Measurements from ENCODE around the gene KRTAP5-8. TPM values are rescaled to one million over a fixed set of nuclear protein-coding genes. Genes with fewer than 3 reads are reported as not detected.

Gene KRTAP5-8
- total and polyA plus RNA-seq, 2 experiments from 2014 or later, result not detected

GRCh38 chr11:71555508-71555907 lies 17.7 kb downstream of the KRTAP5-8 start:
- no peaks in the 10 kb centered on the region for H3K79me2 ChIP-seq (replicated peaks; ENCODE audit: insufficient read depth)
- H3K4me3 ChIP-seq, result no peak overlapping the region
- no peak overlapping the region for H3K27ac ChIP-seq (ENCODE audit: low read depth)
- H3K27me3 ChIP-seq (ENCODE audit: insufficient read depth), result no peaks in the 10 kb centered on the region
- H2AFZ ChIP-seq, result no peak overlapping the region
- peaks cover 3% of the 10 kb centered on the region; the same call in 1 of the 2 replicates for H3K36me3 ChIP-seq (ENCODE audit: insufficient read depth)
- Mint-ChIP-seq H3K4me1 (peaks cover 5% of the 10 kb centered on the region), H3K36me3 (ENCODE audit: low read depth) (peaks cover 9% of the 10 kb centered on the region; the same call in 2 of the 3 replicates), H3K27me3 (ENCODE audit: insufficient read depth, low read depth, poor library complexity) (peaks cover 2% of the 10 kb centered on the region), H3K9me3 (peaks cover 31% of the 10 kb centered on the region), H3K4me3 (no peak overlapping the region), H3K27ac (no peak overlapping the region)
- no peak for TF ChIP-seq CREB1 (CRISPR knock-in tag; IDR thresholded peaks at IDR 0.05; ENCODE audit: low read depth)
- no peak for TF ChIP-seq JUNB (IDR thresholded peaks at IDR 0.05; ENCODE audit: unreplicated experiment)
- TF ChIP-seq ZNF114 (CRISPR knock-in tag; IDR thresholded peaks at IDR 0.05), result no peak
- H3K4me2 ChIP-seq, result no peak overlapping the region
- DNase-seq (ENCODE audit: low spot score) (no peak), ATAC-seq (no peak)
- no peaks in the 10 kb centered on the region for H3K9me2 ChIP-seq (ENCODE audit: insufficient read depth)
- no peaks in the 10 kb centered on the region for H4K20me1 ChIP-seq (replicated peaks; ENCODE audit: insufficient read depth)
- no peaks in the 10 kb centered on the region for H3F3A ChIP-seq (replicated peaks; ENCODE audit: low read depth)
- no peaks in the 10 kb centered on the region for H3K4me1 ChIP-seq (ENCODE audit: insufficient read depth)

DNA sequence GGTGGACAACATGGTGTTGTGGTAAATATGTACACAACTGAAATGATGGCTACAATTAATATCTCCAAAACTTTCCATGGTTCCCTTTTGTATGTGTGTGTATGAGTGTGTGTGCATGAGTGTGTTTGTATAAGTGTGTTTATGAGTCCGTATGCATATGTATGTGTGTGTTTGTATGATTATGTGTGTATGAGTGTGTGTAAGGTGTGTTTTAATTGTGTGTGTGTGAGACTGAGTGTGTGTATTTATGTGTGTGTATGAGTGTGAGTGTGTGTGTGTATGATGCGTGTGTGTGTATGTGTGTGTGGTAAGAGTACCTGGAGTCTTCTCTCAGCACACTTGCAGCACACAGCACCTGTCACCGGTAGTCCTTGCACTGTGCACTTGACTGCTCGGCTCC lies 18.2 kb downstream of the KRTAP5-8 start:
- Mint-ChIP-seq H3K4me3 (no peak overlapping the region), H3K4me1 (peaks cover 5% of the 10 kb centered on the region), H3K9me3 (peaks cover 34% of the 10 kb centered on the region), H3K36me3 (ENCODE audit: low read depth) (peaks cover 9% of the 10 kb centered on the region; the same call in 2 of the 3 replicates), H3K27ac (no peak overlapping the region), H3K27me3 (ENCODE audit: insufficient read depth, low read depth, poor library complexity) (peaks cover 2% of the 10 kb centered on the region)
- Histone ChIP-seq H2AFZ (no peak overlapping the region), H3K79me2 (replicated peaks; ENCODE audit: insufficient read depth) (no peaks in the 10 kb centered on the region), H3K27ac (ENCODE audit: low read depth) (no peak overlapping the region), H3K36me3 (ENCODE audit: insufficient read depth) (peaks cover 3% of the 10 kb centered on the region; the same call in 1 of the 2 replicates), H3F3A (replicated peaks; ENCODE audit: low read depth) (no peaks in the 10 kb centered on the region), H3K9me2 (ENCODE audit: insufficient read depth) (no peaks in the 10 kb centered on the region), H3K27me3 (ENCODE audit: insufficient read depth) (no peaks in the 10 kb centered on the region), H4K20me1 (replicated peaks; ENCODE audit: insufficient read depth) (no peaks in the 10 kb centered on the region), H3K4me2 (no peak overlapping the region), H3K4me3 (no peak overlapping the region), H3K4me1 (ENCODE audit: insufficient read depth) (no peaks in the 10 kb centered on the region)
- TF ChIP-seq ETS1 (IDR thresholded peaks at IDR 0.05) (no peak), POLR2AphosphoS5 (IDR thresholded peaks at IDR 0.05; ENCODE audit: low read depth) (no peak)
- DNase-seq (ENCODE audit: low spot score) (no peak), ATAC-seq (no peak)

DNA sequence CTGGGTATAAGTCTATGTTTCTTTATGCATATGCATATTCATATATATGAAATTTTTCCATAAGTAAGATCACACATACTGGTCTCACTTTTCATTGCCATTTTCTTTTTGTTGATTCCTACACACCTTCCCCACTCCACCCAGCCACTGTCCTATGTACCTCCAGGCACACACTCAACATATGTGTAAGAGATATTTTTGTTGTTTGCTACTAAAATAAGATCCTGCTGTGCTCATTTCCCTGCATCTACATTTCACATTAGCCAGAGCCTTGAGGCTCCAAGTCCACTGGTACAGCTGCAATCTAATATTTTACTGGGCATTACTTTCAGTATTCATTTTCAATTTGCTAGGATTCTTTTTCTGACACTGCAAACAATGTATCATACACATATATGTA lies 19.4 kb downstream of the KRTAP5-8 start:
- no peaks in the 10 kb centered on the region for H4K20me1 ChIP-seq (replicated peaks; ENCODE audit: insufficient read depth)
- H3K79me2 ChIP-seq (replicated peaks; ENCODE audit: insufficient read depth), result no peaks in the 10 kb centered on the region
- TF ChIP-seq CREB1 (CRISPR knock-in tag; IDR thresholded peaks at IDR 0.05; ENCODE audit: low read depth) (no peak), ZNF331 (CRISPR knock-in tag; IDR thresholded peaks at IDR 0.05; ENCODE audit: low read depth) (no peak)
- Mint-ChIP-seq H3K4me1 (no peaks in the 10 kb centered on the region), H3K4me3 (no peak overlapping the region), H3K27me3 (ENCODE audit: insufficient read depth, low read depth, poor library complexity) (peaks cover 2% of the 10 kb centered on the region), H3K9me3 (peaks cover 38% of the 10 kb centered on the region), H3K36me3 (ENCODE audit: low read depth) (peaks cover 9% of the 10 kb centered on the region; the same call in 2 of the 3 replicates), H3K27ac (no peak overlapping the region)
- no peak for ATAC-seq
- no peak overlapping the region for H3K27ac ChIP-seq (ENCODE audit: low read depth)
- H3K27me3 ChIP-seq (ENCODE audit: insufficient read depth), result no peaks in the 10 kb centered on the region
- no peaks in the 10 kb centered on the region for H3F3A ChIP-seq (replicated peaks; ENCODE audit: low read depth)
- no peak overlapping the region for H3K4me3 ChIP-seq
- no peaks in the 10 kb centered on the region for H3K9me2 ChIP-seq (ENCODE audit: insufficient read depth)
- no peak for DNase-seq (ENCODE audit: low spot score)
- H3K4me2 ChIP-seq, result no peak overlapping the region
- H2AFZ ChIP-seq, result no peak overlapping the region
- no peaks in the 10 kb centered on the region for H3K4me1 ChIP-seq (ENCODE audit: insufficient read depth)
- peaks cover 3% of the 10 kb centered on the region; the same call in 1 of the 2 replicates for H3K36me3 ChIP-seq (ENCODE audit: insufficient read depth)
